ENCODE measurements around the gene TNS2.

Gene TNS2

GRCh38 chr12:53042607-53043454, 7.0 kb upstream of the TNS2 start:
- no peak overlapping the region for H3K4me2 ChIP-seq (ENCODE audit: insufficient read depth, low read length)
- no peak for ATAC-seq (ENCODE audit: insufficient read depth, low read depth)
- H3K9me3 ChIP-seq (ENCODE audit: insufficient read depth, low read length, severe bottlenecking) = no peaks in the 10 kb centered on the region
- no peak overlapping the region for H2AFZ ChIP-seq (ENCODE audit: low read depth, low read length)
- peaks cover 8% of the 10 kb centered on the region for H3K27me3 ChIP-seq (ENCODE audit: insufficient read depth, low read length, poor library complexity)
- no peak overlapping the region for H3K9ac ChIP-seq (ENCODE audit: low read depth, low read length)
- H3K27ac ChIP-seq (ENCODE audit: low read length) = no peak overlapping the region
- no peaks in the 10 kb centered on the region for H3K79me2 ChIP-seq (ENCODE audit: insufficient read depth, low read length)
- peaks cover 4% of the 10 kb centered on the region; the same call in 1 of the 2 replicates for H4K20me1 ChIP-seq (ENCODE audit: insufficient read depth, low read length)
- peaks cover 11% of the 10 kb centered on the region for H3K4me1 ChIP-seq (ENCODE audit: insufficient read depth, low read length)
- DNase-seq = no peak
- TF ChIP-seq CTCF (IDR thresholded peaks at IDR 0.05; ENCODE audit: borderline replicate concordance, extremely low read depth, low read length, poor library complexity, severe bottlenecking) (no peak), EZH2 (IDR thresholded peaks at IDR 0.05; ENCODE audit: borderline replicate concordance, low read depth, low read length, severe bottlenecking) (no peak)
- peaks cover 27% of the 10 kb centered on the region for H3K36me3 ChIP-seq (ENCODE audit: insufficient read depth, low read length)
- no peak overlapping the region for H3K4me3 ChIP-seq (ENCODE audit: low read depth in 1 of 2, low read length in 2 of 2)

- Histone ChIP-seq H3K36me3 (ENCODE audit: insufficient read depth, low read length) (peaks cover 14% of the 10 kb centered on the region), H3K27me3 (ENCODE audit: insufficient read depth, low read length, poor library complexity) (peaks cover 8% of the 10 kb centered on the region), H3K4me3 (ENCODE audit: low read depth in 1 of 2, low read length in 2 of 2) (no peak overlapping the region), H3K4me1 (ENCODE audit: insufficient read depth, low read length) (peaks cover 18% of the 10 kb centered on the region), H3K79me2 (ENCODE audit: insufficient read depth, low read length) (no peaks in the 10 kb centered on the region), H3K27ac (ENCODE audit: low read length) (no peak overlapping the region), H4K20me1 (ENCODE audit: insufficient read depth, low read length) (peaks cover 4% of the 10 kb centered on the region; the same call in 1 of the 2 replicates), H2AFZ (ENCODE audit: low read depth, low read length) (no peak overlapping the region), H3K9me3 (ENCODE audit: insufficient read depth, low read length, severe bottlenecking) (no peaks in the 10 kb centered on the region), H3K9ac (ENCODE audit: low read depth, low read length) (no peak overlapping the region), H3K4me2 (ENCODE audit: insufficient read depth, low read length) (no peak overlapping the region)
- ATAC-seq (ENCODE audit: insufficient read depth, low read depth) (no peak), DNase-seq (no peak)
- TF ChIP-seq CTCF (IDR thresholded peaks at IDR 0.05; ENCODE audit: borderline replicate concordance, extremely low read depth, low read length, poor library complexity, severe bottlenecking) (no peak), EZH2 (IDR thresholded peaks at IDR 0.05; ENCODE audit: borderline replicate concordance, low read depth, low read length, severe bottlenecking) (no peak)
Observed at GRCh38 chr12:53044052-53044581, 5.7 kb upstream of the TNS2 start.

- H3K36me3 ChIP-seq (ENCODE audit: insufficient read depth, low read length) = peaks cover 5% of the 10 kb centered on the region; the same call in 1 of the 2 replicates
- no peak overlapping the region for H3K4me2 ChIP-seq (ENCODE audit: insufficient read depth, low read length)
- ATAC-seq (ENCODE audit: insufficient read depth, low read depth) (no peak), DNase-seq (no peak)
- no peak overlapping the region for H3K4me3 ChIP-seq (ENCODE audit: low read depth in 1 of 2, low read length in 2 of 2)
- H3K9me3 ChIP-seq (ENCODE audit: insufficient read depth, low read length, severe bottlenecking) = no peaks in the 10 kb centered on the region
- H2AFZ ChIP-seq (ENCODE audit: low read depth, low read length) = no peak overlapping the region
- H3K9ac ChIP-seq (ENCODE audit: low read depth, low read length) = no peak overlapping the region
- H3K4me1 ChIP-seq (ENCODE audit: insufficient read depth, low read length) = peaks cover 18% of the 10 kb centered on the region
- H4K20me1 ChIP-seq (ENCODE audit: insufficient read depth, low read length) = no peaks in the 10 kb centered on the region
- no peak overlapping the region for H3K27ac ChIP-seq (ENCODE audit: low read length)
- TF ChIP-seq CTCF (IDR thresholded peaks at IDR 0.05; ENCODE audit: borderline replicate concordance, extremely low read depth, low read length, poor library complexity, severe bottlenecking) = no peak
- TF ChIP-seq EZH2 (IDR thresholded peaks at IDR 0.05; ENCODE audit: borderline replicate concordance, low read depth, low read length, severe bottlenecking) = no peak
- H3K27me3 ChIP-seq (ENCODE audit: insufficient read depth, low read length, poor library complexity) = peaks cover 8% of the 10 kb centered on the region
- H3K79me2 ChIP-seq (ENCODE audit: insufficient read depth, low read length) = no peaks in the 10 kb centered on the region
Observed at GRCh38 chr12:53044896-53045695, 4.8 kb upstream of the TNS2 start.

Data from DND-41 (cell line).